NK-92 (cell line): ENCODE data around the gene GFAP.

Experiments
- DNase-seq: peaks from one replicate; lab custom pipeline; 2025; ENCODE audit not compliant: unreplicated experiment; lab: John Stamatoyannopoulos, UW

The GFAP gene

GRCh38 chr17:44915862-44916780, 821 bp upstream of the GFAP start:
- DNase-seq = no peak

- DNase-seq = no peak
Observed at GRCh38 chr17:44914698-44915271, 515 bp downstream of the GFAP start.

- DNase-seq = no peak
Observed at GRCh38 chr17:44914148-44914547, 1.2 kb downstream of the GFAP start.

GRCh38 chr17:44913676-44914075, 1.6 kb downstream of the GFAP start:
- DNase-seq = no peak

GRCh38 chr17:44912763-44913544, 2.3 kb downstream of the GFAP start:
- no peak for DNase-seq

GRCh38 chr17:44911133-44912001, 3.9 kb downstream of the GFAP start:
- DNase-seq = no peak

GRCh38 chr17:44910231-44911106, 4.8 kb downstream of the GFAP start:
- no peak for DNase-seq

GRCh38 chr17:44909681-44910144, 5.6 kb downstream of the GFAP start:
- no peak for DNase-seq

- no peak for DNase-seq
Observed at GRCh38 chr17:44908761-44909326, 6.5 kb downstream of the GFAP start.

- DNase-seq = no peak
Observed at GRCh38 chr17:44907729-44908470, 7.4 kb downstream of the GFAP start.

- DNase-seq = no peak
Observed at GRCh38 chr17:44906763-44907728, 8.3 kb downstream of the GFAP start.

- DNase-seq = no peak
Observed at GRCh38 chr17:44906010-44906646, 9.2 kb downstream of the GFAP start.

- DNase-seq = no peak
Observed at GRCh38 chr17:44905006-44906000, 10.0 kb downstream of the GFAP start.

GRCh38 chr17:44904001-44904984, 11.0 kb downstream of the GFAP start:
- DNase-seq = no peak
